Stimulated activated CD8-positive, alpha-beta memory T cell treated with anti-CD3 and anti-CD28 coated beads, Interleukin-7, amount 100 ng/mL, for 48 hours (primary cell): ENCODE measurements around the gene CLMP.
"Not testable (repeated sequence)": the region's sequence is repeated elsewhere in the genome, so short reads cannot be mapped to it uniquely, and the experiment has no call there.

Experiments used
- DNase-seq, 2 donors: peaks; one replicate each; pipeline ENCODE4 v3.0.0-alpha.2; 2020; ENCODE audit warnings: low read depth in 1 of 2; ENCODE audit errors: extremely low read depth in 1 of 2

Gene CLMP

GRCh38 chr11:123170929-123171328 is 24.1 kb downstream of the CLMP start:
- DNase-seq = no peak

- DNase-seq = no peak
Measured at GRCh38 chr11:123169821-123170220, 25.2 kb downstream of the CLMP start.

GRCh38 chr11:123168955-123169484 is 26.0 kb downstream of the CLMP start:
- DNase-seq = no peak

DNA sequence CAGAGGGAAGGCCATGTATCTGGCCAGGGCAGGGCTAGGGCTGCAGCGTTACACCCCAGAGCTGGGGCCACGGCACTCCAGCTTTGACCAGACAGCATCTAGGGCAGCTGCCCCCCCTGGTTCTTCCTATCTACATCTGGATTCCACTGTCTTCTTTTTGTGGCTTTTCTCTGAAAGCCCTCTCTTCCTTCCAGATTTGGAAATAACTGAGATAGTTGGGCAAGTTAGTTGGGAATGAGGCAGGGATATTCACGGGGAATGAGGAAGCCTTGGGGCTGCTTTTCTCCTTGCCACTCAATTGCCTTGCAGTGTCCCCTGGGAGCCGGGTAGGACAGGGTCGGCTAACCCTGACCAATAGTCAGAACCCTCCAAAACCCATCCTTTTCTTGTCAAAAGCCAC is 26.8 kb downstream of the CLMP start:
- no peak for DNase-seq

DNA sequence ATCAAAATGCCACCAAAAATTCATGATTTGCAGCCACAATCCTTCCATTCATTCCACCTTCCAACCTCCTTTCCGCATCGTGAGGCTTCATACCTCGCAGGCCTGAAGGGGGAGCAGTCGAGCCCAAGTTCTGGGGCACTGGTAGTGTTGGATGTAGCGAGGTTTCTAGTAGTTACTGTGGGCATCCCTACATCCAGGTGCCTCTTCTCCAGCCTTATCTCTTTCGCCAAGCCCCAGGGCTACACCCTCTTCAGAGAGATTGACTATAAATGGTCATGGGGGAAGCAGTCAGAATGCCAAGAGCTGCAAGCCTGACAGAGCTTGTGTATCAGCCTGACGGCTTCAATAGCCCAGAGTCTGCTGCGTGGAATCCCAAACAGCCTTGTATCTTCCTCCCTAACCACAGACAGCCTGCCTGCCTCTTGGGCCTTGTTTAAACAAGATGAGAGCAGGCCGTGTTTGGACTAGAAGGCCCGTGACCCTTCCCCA is 28.9 kb downstream of the CLMP start:
- no peak for DNase-seq

- no peak for DNase-seq
Measured at GRCh38 chr11:123164732-123165450, 30.2 kb downstream of the CLMP start.

DNA sequence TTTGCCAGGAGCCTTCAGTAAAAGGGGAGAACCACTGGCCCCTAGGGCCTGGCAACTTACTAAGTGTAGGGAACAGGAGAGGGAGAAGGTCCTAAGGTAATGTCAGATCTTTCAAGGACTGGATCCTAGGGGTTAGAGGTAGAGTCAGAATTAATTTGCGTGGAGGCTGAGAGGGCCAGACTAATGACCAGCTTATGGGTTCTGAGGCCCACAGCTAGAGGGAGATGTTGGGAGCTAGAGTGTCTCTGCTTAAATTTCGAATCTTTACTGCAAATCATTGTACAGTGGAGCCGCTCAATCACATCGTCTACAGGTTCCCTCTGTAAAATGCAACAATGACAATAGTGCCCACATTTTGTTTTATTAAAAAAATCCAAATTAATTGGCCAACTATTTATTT is 31.4 kb downstream of the CLMP start:
- DNase-seq = no peak

- no peak for DNase-seq
Measured at GRCh38 chr11:123161376-123162030, 33.5 kb downstream of the CLMP start.

DNA sequence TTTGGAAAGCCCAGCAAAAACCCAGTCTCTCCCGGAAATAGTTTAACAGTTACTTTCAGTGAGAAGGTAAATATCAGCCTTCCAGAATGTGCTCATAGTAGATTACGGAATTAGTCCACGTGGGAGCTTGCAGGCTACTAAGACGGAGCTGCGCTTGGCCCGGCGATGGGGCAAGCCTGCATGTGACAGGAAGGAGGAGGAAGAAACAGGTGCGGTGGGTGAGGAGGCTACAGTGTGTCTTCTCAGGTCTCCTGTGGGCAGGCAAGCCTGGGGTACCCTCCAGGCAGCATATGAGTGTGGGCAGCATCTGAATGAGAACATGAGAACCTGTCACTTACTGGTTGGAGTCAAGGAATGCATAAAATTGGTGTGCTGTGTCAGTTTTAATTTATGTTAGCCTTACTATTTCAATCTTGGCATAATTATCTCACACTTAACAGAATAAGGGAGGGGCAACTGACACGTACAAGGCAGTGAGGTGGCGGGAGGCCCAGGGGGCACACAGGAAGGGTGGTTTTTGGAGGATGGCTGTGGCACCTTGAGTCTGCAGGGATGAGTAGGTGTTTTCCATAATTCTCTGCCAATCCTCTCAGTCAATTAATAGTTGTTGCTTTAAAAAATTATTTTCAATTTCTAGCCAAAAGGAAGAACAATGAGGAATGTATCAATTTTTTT is 35.7 kb downstream of the CLMP start:
- no peak for DNase-seq

DNA sequence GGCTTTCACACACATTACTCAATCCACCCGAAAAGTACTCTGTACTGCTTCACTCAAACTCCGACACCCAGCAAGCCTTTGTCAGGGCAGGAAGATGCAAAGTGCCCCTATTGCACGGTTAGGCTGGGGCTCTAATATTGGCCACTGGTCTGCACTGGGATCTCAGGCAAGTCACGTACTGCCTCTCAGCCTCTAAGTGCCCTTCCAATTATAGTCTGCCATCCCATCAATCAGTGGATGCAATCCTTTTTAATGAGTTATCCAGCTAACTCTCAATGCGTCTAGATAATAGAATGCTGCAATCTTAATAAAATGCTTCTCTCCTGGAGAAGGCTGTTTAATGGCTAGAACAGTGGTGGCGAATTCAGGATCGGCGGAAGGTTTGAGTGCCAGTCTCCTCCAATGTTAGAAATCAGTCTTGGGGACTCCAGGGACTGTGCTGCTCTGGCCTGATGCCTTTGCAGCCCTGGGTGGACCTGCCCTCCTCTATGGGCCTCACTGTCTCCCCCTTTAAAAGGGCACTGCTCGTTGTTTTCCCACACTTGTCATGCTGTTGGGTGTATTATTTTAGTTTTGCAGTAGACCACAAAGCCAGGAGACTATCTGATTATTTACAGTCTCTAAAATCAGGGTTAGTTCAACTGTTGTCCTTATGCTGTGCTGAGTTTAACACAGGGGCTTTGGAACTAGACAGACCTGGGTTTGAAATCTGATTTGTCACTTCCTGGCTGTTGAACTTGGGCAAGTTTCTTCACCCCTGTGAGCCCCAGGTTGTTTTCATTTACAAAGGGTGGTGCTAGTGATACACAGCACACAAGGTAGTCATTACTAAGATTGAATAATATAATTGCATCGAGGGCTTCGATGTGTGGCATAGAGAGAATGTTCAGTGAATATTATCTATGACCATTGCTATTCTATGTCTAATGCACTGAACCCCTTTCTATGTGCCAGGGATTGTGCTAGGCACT is 36.7 kb downstream of the CLMP start:
- no peak for DNase-seq

- no peak for DNase-seq
Measured at GRCh38 chr11:123152951-123153350, 42.1 kb downstream of the CLMP start.

DNA sequence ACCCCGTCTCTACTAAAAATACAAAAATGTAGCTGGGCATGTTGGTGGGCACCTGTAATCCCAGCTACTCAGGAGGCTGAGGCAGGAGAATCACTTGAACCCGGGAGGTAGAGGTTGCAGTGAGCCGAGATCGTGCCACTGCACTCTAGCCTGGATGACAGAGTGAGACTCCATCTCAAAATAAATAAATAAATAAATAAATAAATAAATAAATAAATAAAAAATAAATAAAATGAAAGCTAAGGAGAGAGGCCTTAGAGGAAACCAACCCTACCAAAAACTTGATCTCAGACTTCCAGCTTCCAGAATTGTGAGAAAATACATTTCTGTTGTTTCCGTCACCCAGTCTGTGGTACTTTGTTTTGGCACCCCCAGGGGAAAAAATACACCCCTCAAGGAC is 42.7 kb downstream of the CLMP start:
- DNase-seq = not testable (repeated sequence)

DNA sequence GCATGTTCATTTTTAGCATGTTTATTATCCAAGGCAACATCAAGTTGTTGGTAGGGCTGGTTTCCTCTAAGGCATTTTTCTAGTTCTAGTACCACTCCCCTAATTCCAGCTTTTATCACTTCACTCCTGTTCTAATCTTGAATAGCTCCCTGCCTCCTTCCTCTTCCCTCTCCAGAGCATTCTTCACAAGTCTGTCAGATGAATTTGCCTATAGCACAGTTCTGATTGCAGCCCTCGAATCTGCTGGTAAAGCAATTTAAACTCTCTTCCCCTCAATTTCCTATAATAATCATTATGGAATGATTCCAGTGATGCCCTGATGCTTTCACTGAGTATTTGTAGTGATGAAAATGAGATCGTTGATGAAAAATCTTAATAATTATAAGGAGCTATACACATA is 43.3 kb downstream of the CLMP start:
- no peak for DNase-seq

GRCh38 chr11:123151366-123151765 is 43.7 kb downstream of the CLMP start:
- DNase-seq = no peak

DNA sequence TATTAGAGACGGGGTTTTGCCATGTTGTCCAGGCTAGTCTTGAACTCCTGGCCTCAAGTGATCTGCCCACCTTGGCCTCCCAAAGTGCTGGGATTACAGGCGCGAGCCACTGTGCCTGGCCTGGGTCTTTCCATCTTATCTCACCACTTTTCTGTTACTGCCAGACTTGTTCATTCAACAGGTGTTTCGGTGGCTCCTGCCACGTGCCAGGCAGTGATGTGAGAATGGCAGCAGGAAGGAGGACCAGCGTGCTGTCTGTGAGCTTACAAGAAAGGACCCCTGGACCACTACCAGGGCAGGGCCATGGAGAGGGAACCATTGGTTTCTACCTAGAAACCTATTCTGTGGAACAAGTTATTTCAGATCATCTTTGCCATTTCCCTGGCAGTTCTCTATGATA is 44.2 kb downstream of the CLMP start:
- DNase-seq = no peak

DNA sequence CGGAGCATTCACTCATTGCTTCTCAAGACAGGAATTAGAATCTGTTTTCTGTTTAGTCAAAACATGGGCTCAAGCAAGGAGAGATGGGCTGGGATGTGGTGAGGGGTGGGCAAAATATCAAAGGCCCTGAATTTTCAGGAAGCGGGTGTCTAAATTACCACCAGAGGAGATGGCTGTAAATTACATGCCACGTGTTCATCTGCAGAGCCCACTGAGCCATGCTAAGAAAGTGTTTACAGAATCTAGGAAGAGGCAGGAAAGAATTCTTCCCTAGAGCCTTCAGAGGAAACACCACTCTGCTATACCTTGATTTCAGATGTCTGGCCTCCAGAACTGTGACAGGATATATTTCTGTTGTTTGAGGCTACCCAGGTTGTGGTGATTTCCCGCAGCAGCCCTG is 46.1 kb downstream of the CLMP start:
- no peak for DNase-seq

DNA sequence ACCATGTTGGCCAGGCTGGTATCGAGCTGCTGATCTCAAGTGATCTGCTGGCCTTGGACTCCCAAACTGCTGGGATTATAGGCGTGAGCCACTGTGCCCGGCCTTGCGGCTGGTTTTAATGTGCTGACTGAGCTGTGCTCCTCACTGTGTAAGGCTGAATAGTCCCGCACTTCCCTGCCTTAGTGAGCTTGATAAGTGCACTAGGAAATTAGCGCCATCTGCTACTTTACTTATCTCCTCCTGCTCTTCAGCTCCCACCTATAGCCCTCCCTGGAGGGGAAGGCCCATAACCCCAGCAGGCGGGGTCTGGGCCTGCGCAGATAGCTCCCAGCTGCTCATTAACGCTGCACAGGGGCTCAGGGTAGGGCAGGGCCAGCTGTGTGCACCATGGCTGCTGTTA is 49.4 kb downstream of the CLMP start:
- no peak for DNase-seq

- DNase-seq = no peak
Measured at GRCh38 chr11:123145220-123145619, 49.8 kb downstream of the CLMP start.

DNA sequence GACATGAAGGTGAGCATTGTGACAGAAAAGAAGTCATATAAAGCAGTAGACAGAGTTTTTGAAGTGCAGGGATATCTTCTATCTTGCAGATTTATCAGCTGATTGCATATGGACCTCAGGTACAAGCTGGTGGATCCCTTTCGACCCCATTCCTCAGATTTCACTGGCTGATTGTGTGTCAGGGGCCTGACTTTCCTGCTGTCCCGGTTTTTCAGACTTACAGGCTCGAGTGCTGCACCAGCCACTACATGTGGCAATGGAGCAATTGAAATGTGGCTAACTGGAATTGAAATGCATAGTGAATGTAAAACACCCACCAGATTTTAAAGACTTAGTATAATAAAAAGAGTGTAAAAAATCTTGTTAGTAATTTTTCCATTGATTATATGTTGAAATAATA is 50.3 kb downstream of the CLMP start:
- DNase-seq = no peak

GRCh38 chr11:123143921-123144320 is 51.1 kb downstream of the CLMP start:
- DNase-seq = no peak

- no peak for DNase-seq
Measured at GRCh38 chr11:123143476-123143875, 51.6 kb downstream of the CLMP start.
